DOHH2 (cell line): ENCODE results near the gene SPTLC2.

ENCODE experiments used
- H3F3A ChIP-seq: fragments of 200-600 bp; sonication (generic), shearing (Covaris generic); 2 replicates; pipeline ENCODE4 v1.6.0; 2016; ENCODE audit warnings: antibody characterized with exemption, mild to moderate bottlenecking; ENCODE audit not compliant: control insufficient read depth, insufficient read depth
- H3K27ac ChIP-seq: fragments of 200-600 bp; sonication (generic); 2 replicates; pipeline ENCODE4 v1.5.1; 2014; ENCODE audit warnings: low read depth, mild to moderate bottlenecking, low read length, moderate library complexity
- H3K27me3 ChIP-seq: fragments of 200-600 bp; sonication (generic); 2 replicates; pipeline ENCODE4 v1.6.1; 2014; ENCODE audit warnings: mild to moderate bottlenecking, low read length, mixed read lengths; ENCODE audit not compliant: control insufficient read depth
- H3K36me3 ChIP-seq: fragments of 200-600 bp; sonication (generic); 2 replicates; pipeline ENCODE4 v1.6.1; 2014; ENCODE audit warnings: mild to moderate bottlenecking, low read length, moderate library complexity, mixed read lengths; ENCODE audit not compliant: control insufficient read depth
- H3K4me1 ChIP-seq: fragments of 200-600 bp; sonication (generic); 2 replicates; pipeline ENCODE4 v1.6.1; 2014; ENCODE audit warnings: mild to moderate bottlenecking, low read length, mixed read lengths; ENCODE audit not compliant: control insufficient read depth
- H3K4me2 ChIP-seq: fragments of 200-600 bp; sonication (generic); 2 replicates; pipeline ENCODE4 v1.6.0; 2014; ENCODE audit warnings: mild to moderate bottlenecking, low read length, moderate library complexity
- H3K4me3 ChIP-seq: fragments of 200-600 bp; sonication (generic); 2 replicates; pipeline ENCODE4 v1.5.1; 2014; ENCODE audit warnings: mild to moderate bottlenecking, low read length, mixed read lengths
- H3K79me2 ChIP-seq: fragments of 200-600 bp; sonication (generic); 2 replicates; pipeline ENCODE4 v1.6.1; 2014; ENCODE audit warnings: mild to moderate bottlenecking, low read length, mixed read lengths; ENCODE audit not compliant: control insufficient read depth
- H3K9me2 ChIP-seq: fragments of 200-600 bp; sonication (generic); replicated peaks from 2 replicates; pipeline ENCODE4 v1.6.1; 2014; ENCODE audit warnings: mild to moderate bottlenecking, low read length, mixed read lengths; ENCODE audit not compliant: control insufficient read depth
- H3K9me3 ChIP-seq: fragments of 200-600 bp; sonication (generic); 2 replicates; pipeline ENCODE4 v1.6.1; 2014; ENCODE audit warnings: antibody characterized with exemption, low read length, mixed read lengths; ENCODE audit not compliant: control insufficient read depth, insufficient read depth
- H4K20me1 ChIP-seq: fragments of 200-600 bp; sonication (generic); 2 replicates; pipeline ENCODE4 v1.6.0; 2014; ENCODE audit warnings: low read depth, mild to moderate bottlenecking, antibody characterized with exemption, low read length, moderate library complexity; ENCODE audit not compliant: control insufficient read depth, insufficient read depth
- EZH2phosphoT487 ChIP-seq: fragments of 200-600 bp; sonication (generic); IDR thresholded peaks from 2 replicates; pipeline ENCODE4 v1.6.1; 2017; ENCODE audit warnings: borderline replicate concordance, mild to moderate bottlenecking, antibody characterized with exemption, low read length, moderate library complexity, mixed read lengths
- TF ChIP-seq, protein P1 (sequence below): fragments of 200-600 bp; sonication (generic); IDR thresholded peaks from one replicate; pipeline ENCODE4 v1.5.1; 2014; ENCODE audit warnings: antibody characterized with exemption, mild to moderate bottlenecking, low read depth, low read length; ENCODE audit not compliant: poor library complexity, severe bottlenecking

The SPTLC2 gene

DNA sequence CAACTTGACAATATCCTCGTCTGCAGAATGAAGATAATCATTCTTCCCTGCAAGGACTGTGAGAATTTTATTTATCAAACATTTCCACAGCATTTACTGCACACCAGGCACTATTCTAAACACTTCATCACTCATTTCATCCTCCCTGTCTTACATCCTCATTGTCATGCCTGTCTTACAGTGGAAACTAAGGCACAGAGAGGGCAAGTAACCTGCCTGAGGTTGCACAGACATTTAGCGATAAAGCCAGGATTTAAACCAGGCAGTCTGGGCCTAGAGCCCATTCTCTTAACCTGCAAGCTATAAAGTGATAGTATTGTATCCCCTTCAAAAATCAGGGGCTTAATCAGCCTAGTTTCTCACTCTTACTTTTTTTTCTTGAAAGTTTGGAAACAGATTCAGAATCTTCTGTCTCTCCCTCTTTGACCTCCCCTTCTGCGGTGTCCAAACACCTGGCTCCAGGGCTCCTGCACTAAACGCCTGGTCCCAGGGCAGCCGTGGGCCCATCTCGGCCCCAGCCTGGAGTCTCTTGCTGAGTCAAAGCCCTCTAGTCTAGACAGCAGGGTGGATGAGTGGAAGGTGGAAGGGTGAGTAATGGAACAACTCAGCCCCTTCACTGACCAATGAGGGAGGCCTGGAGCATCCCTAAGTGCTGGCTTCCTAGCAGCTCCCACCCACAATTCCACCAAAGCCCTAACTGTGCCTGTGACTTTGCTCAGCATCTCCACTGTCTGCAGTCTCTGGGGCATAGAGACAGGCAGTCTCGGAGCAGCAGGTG lies 130.3 kb downstream of the SPTLC2 start:
- no peaks in the 10 kb centered on the region for H3K36me3 ChIP-seq
- no peaks in the 10 kb centered on the region for H3F3A ChIP-seq
- H3K4me3 ChIP-seq, result no peak overlapping the region
- H3K27me3 ChIP-seq, result no peaks in the 10 kb centered on the region
- no peak overlapping the region for H3K27ac ChIP-seq
- no peaks in the 10 kb centered on the region for H3K4me1 ChIP-seq
- H4K20me1 ChIP-seq, result no peaks in the 10 kb centered on the region
- no peaks in the 10 kb centered on the region for H3K9me2 ChIP-seq
- TF ChIP-seq EZH2phosphoT487, result no peak
- H3K4me2 ChIP-seq, result no peak overlapping the region
- H3K79me2 ChIP-seq, result no peaks in the 10 kb centered on the region
- H3K9me3 ChIP-seq, result no peaks in the 10 kb centered on the region

DNA sequence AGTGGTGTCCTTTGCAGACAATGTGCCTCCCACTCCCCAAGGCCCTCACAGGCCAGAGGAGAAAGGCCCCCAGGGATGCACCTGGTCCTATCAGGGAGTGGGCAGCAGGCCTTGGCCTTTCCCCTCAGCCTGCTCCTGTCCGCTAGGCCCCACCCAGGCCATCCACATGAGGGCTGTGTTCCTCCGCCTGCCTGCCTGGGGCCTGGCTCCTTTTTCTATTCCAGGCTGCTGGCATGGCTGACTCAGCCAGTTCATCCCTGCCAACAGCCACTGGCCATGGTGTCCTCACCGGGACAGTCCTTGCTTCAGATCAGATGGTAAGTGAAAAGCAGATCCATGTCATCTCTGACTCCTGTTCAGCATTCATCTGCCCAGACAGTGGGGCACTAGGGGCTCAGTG lies 131.2 kb downstream of the SPTLC2 start:
- Histone ChIP-seq H3K27me3 (no peaks in the 10 kb centered on the region), H3K9me3 (no peaks in the 10 kb centered on the region), H3K4me2 (no peak overlapping the region), H3K27ac (no peak overlapping the region), H4K20me1 (no peaks in the 10 kb centered on the region), H3K79me2 (no peaks in the 10 kb centered on the region), H3K36me3 (no peaks in the 10 kb centered on the region), H3K4me1 (no peaks in the 10 kb centered on the region), H3F3A (no peaks in the 10 kb centered on the region), H3K9me2 (no peaks in the 10 kb centered on the region), H3K4me3 (no peak overlapping the region)
- TF ChIP-seq, protein P1, sequence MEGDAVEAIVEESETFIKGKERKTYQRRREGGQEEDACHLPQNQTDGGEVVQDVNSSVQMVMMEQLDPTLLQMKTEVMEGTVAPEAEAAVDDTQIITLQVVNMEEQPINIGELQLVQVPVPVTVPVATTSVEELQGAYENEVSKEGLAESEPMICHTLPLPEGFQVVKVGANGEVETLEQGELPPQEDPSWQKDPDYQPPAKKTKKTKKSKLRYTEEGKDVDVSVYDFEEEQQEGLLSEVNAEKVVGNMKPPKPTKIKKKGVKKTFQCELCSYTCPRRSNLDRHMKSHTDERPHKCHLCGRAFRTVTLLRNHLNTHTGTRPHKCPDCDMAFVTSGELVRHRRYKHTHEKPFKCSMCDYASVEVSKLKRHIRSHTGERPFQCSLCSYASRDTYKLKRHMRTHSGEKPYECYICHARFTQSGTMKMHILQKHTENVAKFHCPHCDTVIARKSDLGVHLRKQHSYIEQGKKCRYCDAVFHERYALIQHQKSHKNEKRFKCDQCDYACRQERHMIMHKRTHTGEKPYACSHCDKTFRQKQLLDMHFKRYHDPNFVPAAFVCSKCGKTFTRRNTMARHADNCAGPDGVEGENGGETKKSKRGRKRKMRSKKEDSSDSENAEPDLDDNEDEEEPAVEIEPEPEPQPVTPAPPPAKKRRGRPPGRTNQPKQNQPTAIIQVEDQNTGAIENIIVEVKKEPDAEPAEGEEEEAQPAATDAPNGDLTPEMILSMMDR, result no peak
- TF ChIP-seq EZH2phosphoT487, result no peak

DNA sequence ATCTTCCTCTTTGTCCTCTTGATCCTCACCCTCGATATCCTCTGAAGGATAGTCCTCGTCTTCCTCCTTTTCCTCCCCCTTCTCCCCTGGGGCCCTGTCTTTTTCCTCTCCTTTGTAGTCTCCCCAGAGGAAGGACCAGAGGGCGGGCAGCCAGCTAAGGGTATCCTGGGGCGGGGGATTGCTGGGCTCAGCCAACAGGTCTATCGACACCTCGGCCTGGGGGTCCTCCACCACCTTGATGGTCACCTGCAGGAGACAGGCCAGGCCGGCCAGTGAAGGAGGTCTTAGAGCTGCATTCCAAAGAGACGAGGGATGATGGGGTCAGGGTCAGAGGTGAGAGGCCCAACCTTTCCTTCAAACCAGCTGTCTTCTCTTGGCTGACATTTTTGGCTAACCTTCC lies 134.0 kb downstream of the SPTLC2 start:
- Histone ChIP-seq H3K4me1 (no peaks in the 10 kb centered on the region), H3K4me3 (no peak overlapping the region), H3K79me2 (no peaks in the 10 kb centered on the region), H3K4me2 (no peak overlapping the region), H3K27me3 (no peaks in the 10 kb centered on the region), H3K9me2 (no peaks in the 10 kb centered on the region), H3K36me3 (no peaks in the 10 kb centered on the region), H3F3A (no peaks in the 10 kb centered on the region), H3K27ac (no peak overlapping the region), H3K9me3 (no peaks in the 10 kb centered on the region), H4K20me1 (no peaks in the 10 kb centered on the region)
- no peak for TF ChIP-seq EZH2phosphoT487
- TF ChIP-seq, protein P1, result no peak

DNA sequence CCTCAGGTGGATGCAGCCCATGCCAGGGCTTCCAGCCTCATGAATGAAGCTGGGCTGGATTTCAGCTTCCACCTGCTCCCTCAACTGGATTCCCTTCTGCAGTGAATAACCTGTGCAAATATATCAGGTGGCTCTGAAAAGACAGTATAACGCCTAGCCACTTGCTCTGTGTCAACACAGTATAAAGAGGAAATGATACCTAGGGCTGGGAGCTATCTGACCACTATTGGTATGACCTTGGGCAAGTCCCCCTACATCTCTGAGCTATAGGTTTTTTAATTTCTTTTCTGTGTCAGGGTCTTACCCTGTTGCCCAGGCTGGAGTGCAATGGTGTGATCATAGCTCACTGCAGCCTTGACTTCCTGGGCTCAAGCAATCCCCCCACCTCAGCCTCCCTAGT lies 137.6 kb downstream of the SPTLC2 start:
- Histone ChIP-seq H3K4me3 (no peak overlapping the region), H4K20me1 (no peaks in the 10 kb centered on the region), H3K4me2 (no peak overlapping the region), H3K79me2 (no peaks in the 10 kb centered on the region), H3K4me1 (no peaks in the 10 kb centered on the region), H3K27me3 (peaks cover 1% of the 10 kb centered on the region; the same call in 1 of the 2 replicates), H3K9me2 (no peaks in the 10 kb centered on the region), H3F3A (no peaks in the 10 kb centered on the region), H3K36me3 (no peaks in the 10 kb centered on the region), H3K9me3 (no peaks in the 10 kb centered on the region), H3K27ac (no peak overlapping the region)
- TF ChIP-seq, protein P1, result no peak
- no peak for TF ChIP-seq EZH2phosphoT487
